Cardiac muscle cell (in vitro differentiated cells and primary cell): ENCODE results near the gene JUND. TPM values are rescaled to one million over a fixed set of nuclear protein-coding genes. Genes with fewer than 3 reads are reported as not detected.

Source experiments
- DNase-seq, 2 donors: peaks; one replicate each; pipeline versions ENCODE4 v3.0.0 to v3.0.0-alpha.2; 2010 to 2017; ENCODE audit warnings: low read depth in 1 of 2, low spot score in 1 of 2
- H3K27ac ChIP-seq: fragments of 200-600 bp; sonication (generic); 2 replicates; pipeline ENCODE4 v1.5.1; 2016
- H3K27me3 ChIP-seq: fragments of 200-600 bp; sonication (generic); 2 replicates; pipeline ENCODE4 v1.6.0; 2016; ENCODE audit warnings: control low read depth
- H3K36me3 ChIP-seq: fragments of 200-600 bp; sonication (generic); 2 replicates; pipeline ENCODE4 v1.5.1; 2016; ENCODE audit warnings: control low read depth
- H3K4me1 ChIP-seq: fragments of 200-600 bp; sonication (generic); 2 replicates; pipeline ENCODE4 v1.8.1; 2017; ENCODE audit warnings: low read depth, mild to moderate bottlenecking, mixed run types
- H3K4me3 ChIP-seq: fragments of 200-600 bp; sonication (generic); 2 replicates; pipeline ENCODE4 v1.5.1; 2016; ENCODE audit warnings: mild to moderate bottlenecking
- H3K9me3 ChIP-seq: fragments of 200-600 bp; sonication (generic); 2 replicates; pipeline ENCODE4 v1.5.1; 2017; ENCODE audit warnings: low read depth, mild to moderate bottlenecking, control low read depth
- polyA plus RNA-seq: library from polyadenylated mRNA; unstranded; fragments of >200 nt; fragmentation: Nextera tagmentation; extraction: Ambion mirVana; gene quantifications from 2 replicates; pipeline ENCODE4 v1.2.1, GENCODE V29; 2016
- total RNA-seq: library from RNA; depleted of rRNA; stranded (reverse); fragments of >200 nt; gene quantifications from 2 replicates; pipeline ENCODE4 v1.2.3, GENCODE V29; 2016
- TF ChIP-seq, protein P1 (sequence below): IDR thresholded peaks from 2 replicates; pipeline ENCODE4 v1.5.1; 2012; ENCODE audit warnings: low read depth, mild to moderate bottlenecking, low read length

The JUND gene
- total and polyA plus RNA-seq, 2 experiments from 2014 or later, result 265 to 430 TPM

DNA sequence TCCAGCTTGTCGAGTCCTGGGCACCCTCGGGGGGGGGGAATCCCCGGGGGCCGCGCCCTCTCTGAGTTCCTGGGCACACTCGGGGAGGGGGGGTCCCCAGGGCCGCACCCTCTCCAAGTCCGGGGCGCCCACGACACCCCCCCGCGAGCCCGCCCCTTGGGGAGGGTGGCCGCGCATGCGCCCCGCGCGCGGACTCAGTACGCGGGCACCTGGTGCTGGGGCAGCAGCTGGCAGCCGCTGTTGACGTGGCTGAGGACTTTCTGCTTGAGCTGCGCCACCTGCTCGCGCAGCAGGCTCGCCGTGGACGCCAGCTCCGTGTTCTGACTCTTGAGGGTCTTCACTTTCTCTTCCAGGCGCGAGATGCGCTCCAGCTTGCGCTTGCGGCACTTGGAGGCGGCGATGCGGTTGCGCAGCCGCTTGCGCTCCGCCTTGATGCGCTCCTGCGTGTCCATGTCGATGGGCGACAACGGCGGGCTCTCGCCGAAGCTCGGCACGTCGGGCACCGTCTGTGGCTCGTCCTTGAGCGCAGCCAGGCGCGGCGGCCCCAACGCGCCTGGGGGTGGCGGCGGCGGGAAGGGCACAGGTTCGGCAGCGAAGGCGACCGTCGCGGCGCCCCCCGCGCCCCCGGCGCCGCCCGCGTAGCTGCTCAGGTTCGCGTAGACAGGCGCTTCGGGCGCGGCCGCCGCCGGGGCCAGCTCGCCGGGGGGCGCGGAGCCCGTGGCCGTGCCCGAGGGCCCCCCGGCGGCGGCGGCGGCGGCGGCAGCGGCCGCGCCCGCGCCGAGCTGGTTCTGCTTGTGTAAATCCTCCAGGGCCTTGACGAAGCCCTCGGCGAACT lies 958 bp downstream of the JUND start:
- TF ChIP-seq, protein P1, sequence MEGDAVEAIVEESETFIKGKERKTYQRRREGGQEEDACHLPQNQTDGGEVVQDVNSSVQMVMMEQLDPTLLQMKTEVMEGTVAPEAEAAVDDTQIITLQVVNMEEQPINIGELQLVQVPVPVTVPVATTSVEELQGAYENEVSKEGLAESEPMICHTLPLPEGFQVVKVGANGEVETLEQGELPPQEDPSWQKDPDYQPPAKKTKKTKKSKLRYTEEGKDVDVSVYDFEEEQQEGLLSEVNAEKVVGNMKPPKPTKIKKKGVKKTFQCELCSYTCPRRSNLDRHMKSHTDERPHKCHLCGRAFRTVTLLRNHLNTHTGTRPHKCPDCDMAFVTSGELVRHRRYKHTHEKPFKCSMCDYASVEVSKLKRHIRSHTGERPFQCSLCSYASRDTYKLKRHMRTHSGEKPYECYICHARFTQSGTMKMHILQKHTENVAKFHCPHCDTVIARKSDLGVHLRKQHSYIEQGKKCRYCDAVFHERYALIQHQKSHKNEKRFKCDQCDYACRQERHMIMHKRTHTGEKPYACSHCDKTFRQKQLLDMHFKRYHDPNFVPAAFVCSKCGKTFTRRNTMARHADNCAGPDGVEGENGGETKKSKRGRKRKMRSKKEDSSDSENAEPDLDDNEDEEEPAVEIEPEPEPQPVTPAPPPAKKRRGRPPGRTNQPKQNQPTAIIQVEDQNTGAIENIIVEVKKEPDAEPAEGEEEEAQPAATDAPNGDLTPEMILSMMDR, result no peak
- Histone ChIP-seq H3K27ac (peak overlapping the region; percentile 99), H3K4me3 (peak overlapping the region; percentile 97), H3K4me1 (peaks cover 11% of the 10 kb centered on the region), H3K9me3 (no peaks in the 10 kb centered on the region), H3K27me3 (no peaks in the 10 kb centered on the region), H3K36me3 (peaks cover 10% of the 10 kb centered on the region)
- peak; percentile 78 to 79 for DNase-seq

DNA sequence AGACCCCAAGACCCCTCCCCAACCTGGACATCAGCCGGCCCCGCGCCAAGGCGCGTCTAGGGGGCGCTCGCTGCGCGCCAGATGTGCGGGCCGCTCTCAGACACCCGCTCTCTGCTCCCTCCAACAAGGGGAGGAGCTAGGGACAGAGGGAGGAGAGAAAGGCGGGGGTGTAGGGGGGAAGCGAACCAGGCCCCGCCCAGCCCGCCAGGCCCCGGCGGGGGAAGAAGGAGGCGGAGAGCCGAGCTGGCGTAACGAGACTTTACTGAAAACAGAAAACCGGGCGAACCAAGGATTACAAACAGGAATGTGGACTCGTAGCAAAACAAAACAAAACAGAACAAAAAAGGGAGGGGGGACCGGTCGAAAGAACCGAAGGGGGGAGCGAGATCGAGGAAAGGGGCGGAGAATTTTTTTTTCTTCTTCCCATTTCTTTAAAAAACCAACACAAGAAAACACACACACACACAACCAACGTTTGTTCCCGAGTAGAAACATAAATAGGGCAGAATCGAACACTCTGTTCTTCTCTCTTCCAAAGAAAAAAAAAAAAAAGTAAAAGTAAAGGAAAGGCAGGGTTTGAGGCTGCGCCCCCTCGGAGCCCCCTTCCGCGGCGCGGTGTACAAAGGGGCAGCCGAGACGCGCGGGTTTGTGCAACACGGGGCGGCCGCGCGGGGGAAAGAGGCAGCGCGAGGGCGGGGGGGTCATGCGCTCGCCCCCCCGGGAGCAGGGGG lies 1.7 kb downstream of the JUND start:
- peak overlapping the region; percentile 97 for H3K4me3 ChIP-seq

GRCh38 chr19:18279266-18279515 lies 2.2 kb downstream of the JUND start:
- Histone ChIP-seq H3K36me3 (peaks cover 10% of the 10 kb centered on the region), H3K4me3 (peak overlapping the region; percentile 97), H3K27me3 (no peaks in the 10 kb centered on the region), H3K9me3 (no peaks in the 10 kb centered on the region), H3K4me1 (peaks cover 7% of the 10 kb centered on the region), H3K27ac (no peak overlapping the region)
- TF ChIP-seq, protein P1, result no peak
- no peak for DNase-seq

More for the DNA sequence above, 1.7 kb downstream of the JUND start:
- DNase-seq, result peak; percentile 97
- no peaks in the 10 kb centered on the region for H3K27me3 ChIP-seq
- peaks cover 10% of the 10 kb centered on the region for H3K36me3 ChIP-seq
- peak overlapping the region; percentile 99 for H3K27ac ChIP-seq
- TF ChIP-seq, protein P1, result peak; percentile 93
- peaks cover 7% of the 10 kb centered on the region for H3K4me1 ChIP-seq
- H3K9me3 ChIP-seq, result no peaks in the 10 kb centered on the region

GRCh38 chr19:18278521-18279265 lies 2.7 kb downstream of the JUND start:
- TF ChIP-seq, protein P1, result peak; percentile 38
- Histone ChIP-seq H3K4me1 (peaks cover 7% of the 10 kb centered on the region), H3K9me3 (no peaks in the 10 kb centered on the region), H3K27me3 (no peaks in the 10 kb centered on the region), H3K4me3 (peak overlapping the region; percentile 97), H3K27ac (no peak overlapping the region), H3K36me3 (peaks cover 10% of the 10 kb centered on the region)
- peak in 1 of 2 donors; percentile 39 for DNase-seq

DNA sequence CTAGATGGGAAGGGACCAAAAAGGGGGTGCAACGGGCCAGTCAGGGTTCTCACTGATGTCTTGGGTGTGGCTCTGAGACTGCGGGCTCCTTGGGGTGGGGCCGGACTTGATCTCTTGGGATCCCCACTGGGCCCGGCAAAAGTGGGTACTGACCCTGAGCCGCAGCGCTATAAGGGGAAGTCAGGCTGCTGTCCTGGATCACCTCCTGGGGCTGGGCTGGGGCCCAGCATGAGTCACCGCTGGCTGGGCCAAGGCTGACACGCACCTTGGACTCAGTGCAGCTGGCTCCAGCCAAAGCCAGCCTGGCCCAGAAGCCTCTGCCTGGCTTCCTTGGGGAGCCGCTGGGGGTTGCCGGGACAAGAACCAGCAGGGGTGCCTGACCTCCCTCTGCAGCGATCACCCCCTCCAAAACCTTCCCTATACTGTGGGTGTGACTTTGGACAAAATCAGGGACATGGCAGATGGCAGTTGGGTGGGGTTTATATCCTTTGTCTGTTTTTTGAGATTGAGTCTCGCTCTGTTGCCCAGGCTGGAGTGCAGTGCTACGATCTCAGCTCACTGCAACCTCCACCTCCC lies 6.6 kb downstream of the JUND start:
- H3K27me3 ChIP-seq, result no peaks in the 10 kb centered on the region
- no peaks in the 10 kb centered on the region for H3K4me1 ChIP-seq
- peak in 1 of 2 donors; percentile 90 for DNase-seq
- no peak overlapping the region for H3K27ac ChIP-seq
- peaks cover 10% of the 10 kb centered on the region for H3K36me3 ChIP-seq
- no peak overlapping the region for H3K4me3 ChIP-seq
- H3K9me3 ChIP-seq, result no peaks in the 10 kb centered on the region
- TF ChIP-seq, protein P1, result no peak
